ENCODE measurements around the gene ITGB2.

GRCh38 chr21:44850905-44851657 lies 69.6 kb downstream of the ITGB2 start:
- TF ChIP-seq CTCF (IDR thresholded peaks at IDR 0.05) (no peak), POLR2A (IDR thresholded peaks at IDR 0.05) (no peak)
